HEK293T (cell line): ENCODE results near the gene SLC18A2.

Source experiments
- FOXA1 ChIP-seq: fragments of 450-650 bp; IDR thresholded peaks from 2 replicates; pipeline ENCODE4 v1.6.1; 2016; ENCODE audit warnings: mild to moderate bottlenecking
- FOXM1 ChIP-seq: fragments of 450-650 bp; IDR thresholded peaks from 2 replicates; pipeline ENCODE4 v1.6.1; 2017; ENCODE audit warnings: mild to moderate bottlenecking, borderline replicate concordance
- SP1 ChIP-seq: fragments of 450-650 bp; IDR thresholded peaks from 2 replicates; pipeline ENCODE4 v1.6.1; 2017
- SUZ12 ChIP-seq: fragments of 450-650 bp; IDR thresholded peaks from 2 replicates; pipeline ENCODE4 v1.6.1; 2016; ENCODE audit warnings: mild to moderate bottlenecking

- TF ChIP-seq FOXA1 (no peak), SP1 (no peak), SUZ12 (no peak), FOXM1 (no peak)
Observed at GRCh38 chr10:117222552-117222951, 18.4 kb upstream of the SLC18A2 start.
